HEK293 (cell line): ENCODE data around the gene SMARCD3.

Experiments
- CTCF ChIA-PET: fragments of 350-600 bp; formaldehyde crosslinking; extraction: SDS; loops from one replicate; lab custom pipeline; 2021; ENCODE audit warnings: antibody characterized with exemption; lab: Yijun Ruan, JAX
- POLR2A ChIA-PET: fragments of 300-600 bp; formaldehyde crosslinking; extraction: SDS; loops from one replicate; lab custom pipeline; 2020; ENCODE audit warnings: antibody characterized with exemption, inconsistent platforms; lab: Yijun Ruan, JAX
- H3K27ac ChIP-seq: fragments of 200-500 bp; sonication (Bioruptor generic); 2 replicates; pipeline ENCODE4 v1.5.1; 2014; ENCODE audit warnings: low read depth, low read length, control low read depth, inconsistent platforms; ENCODE audit errors: extremely low read depth
- H3K36me3 ChIP-seq, 2 experiments: fragments of 200-500 bp in 1 of 2; sonication (Bioruptor generic) in 1 of 2; 1 replicate in 1 of 2; 2 replicates in 1 of 2; pipeline ENCODE4 v1.5.1; 2014 to 2017; ENCODE audit warnings: inconsistent platforms in 2 of 2, low read length in 2 of 2; ENCODE audit not compliant: control insufficient read depth in 2 of 2, insufficient read depth in 1 of 2
- H3K4me1 ChIP-seq: fragments of 200-500 bp; sonication (Bioruptor generic); 2 replicates; pipeline ENCODE4 v1.5.1; 2014; ENCODE audit warnings: mild to moderate bottlenecking, low read length, inconsistent platforms; ENCODE audit not compliant: control insufficient read depth, insufficient read depth
- H3K4me3 ChIP-seq: 2 replicates; pipeline ENCODE4 v1.5.1; 2011; ENCODE audit warnings: low read depth, mild to moderate bottlenecking, control low read depth, low read length, moderate library complexity
- H3K9me3 ChIP-seq: fragments of 200-500 bp; sonication (Bioruptor generic); 2 replicates; pipeline ENCODE4 v1.5.1; 2014; ENCODE audit warnings: low read depth, low read length, inconsistent platforms; ENCODE audit not compliant: control insufficient read depth, insufficient read depth
- GLI2 ChIP-seq: fragments of 450-650 bp; formaldehyde crosslinking; IDR thresholded peaks from 2 replicates; pipeline ENCODE4; 2017; ENCODE audit warnings: missing biosample characterization, missing genetic modification characterization, low read depth, borderline replicate concordance
- GLIS2 ChIP-seq: fragments of 450-650 bp; formaldehyde crosslinking; IDR thresholded peaks from 2 replicates; pipeline ENCODE4 v1.5.1; 2016; ENCODE audit warnings: missing biosample characterization, missing genetic modification characterization
- HOXD13 ChIP-seq: sonication (generic); formaldehyde crosslinking; IDR thresholded peaks from 2 replicates; pipeline ENCODE4 v1.8.0; 2022; ENCODE audit warnings: missing genetic modification reagents, borderline replicate concordance
- SCRT2 ChIP-seq: fragments of 450-650 bp; formaldehyde crosslinking; IDR thresholded peaks from 2 replicates; pipeline ENCODE4 v1.5.1; 2016; ENCODE audit warnings: missing biosample characterization, missing genetic modification characterization
- TRIM28 ChIP-seq: IDR thresholded peaks from 2 replicates; pipeline ENCODE4 v1.6.1; 2011; ENCODE audit warnings: low read length, control low read depth, borderline replicate concordance
- ZBTB20 ChIP-seq: fragments of 450-650 bp; formaldehyde crosslinking; IDR thresholded peaks from 2 replicates; pipeline ENCODE4 v1.5.1; 2016; ENCODE audit warnings: missing biosample characterization, missing genetic modification characterization
- ZEB2 ChIP-seq: fragments of 450-650 bp; formaldehyde crosslinking; IDR thresholded peaks from 2 replicates; pipeline ENCODE4 v1.5.1; 2016; ENCODE audit warnings: missing biosample characterization, missing genetic modification characterization
- ZNF19 ChIP-seq: fragments of 450-650 bp; formaldehyde crosslinking; IDR thresholded peaks from 2 replicates; pipeline ENCODE4; 2016; ENCODE audit warnings: missing biosample characterization, missing genetic modification characterization, low read depth
- ZNF2 ChIP-seq: fragments of 450-650 bp; formaldehyde crosslinking; IDR thresholded peaks from 2 replicates; pipeline ENCODE4 v1.5.1; 2016; ENCODE audit warnings: missing biosample characterization, missing genetic modification characterization
- ZNF335 ChIP-seq: fragments of 450-650 bp; formaldehyde crosslinking; conservative IDR thresholded peaks from 2 replicates; pipeline ENCODE4 v1.5.1; 2016; ENCODE audit warnings: missing biosample characterization, missing genetic modification characterization
- ZNF354C ChIP-seq: fragments of 450-650 bp; formaldehyde crosslinking; IDR thresholded peaks from 2 replicates; pipeline ENCODE4 v1.5.1; 2016; ENCODE audit warnings: missing biosample characterization, missing genetic modification characterization, low read depth, borderline replicate concordance
- ZNF366 ChIP-seq: fragments of 450-650 bp; formaldehyde crosslinking; conservative IDR thresholded peaks from 2 replicates; pipeline ENCODE4 v1.5.1; 2016; ENCODE audit warnings: missing biosample characterization, missing genetic modification characterization
- ZNF423 ChIP-seq: fragments of 450-650 bp; formaldehyde crosslinking; IDR thresholded peaks from 2 replicates; pipeline ENCODE4 v1.5.1; 2016; ENCODE audit warnings: missing biosample characterization, missing genetic modification characterization
- ZNF596 ChIP-seq: fragments of 450-650 bp; IDR thresholded peaks from 2 replicates; pipeline ENCODE4 v1.5.0; 2018; ENCODE audit warnings: missing biosample characterization, mild to moderate bottlenecking, missing genetic modification characterization, moderate library complexity
- ZNF624 ChIP-seq: fragments of 450-650 bp; formaldehyde crosslinking; IDR thresholded peaks from 2 replicates; pipeline ENCODE4 v1.5.1; 2017; ENCODE audit warnings: missing biosample characterization, missing genetic modification characterization
- ZNF629 ChIP-seq: fragments of 450-650 bp; formaldehyde crosslinking; IDR thresholded peaks from 2 replicates; pipeline ENCODE4 v1.5.1; 2017; ENCODE audit warnings: missing biosample characterization, missing genetic modification characterization
- ZNF791 ChIP-seq: fragments of 450-650 bp; formaldehyde crosslinking; IDR thresholded peaks from 2 replicates; pipeline ENCODE4 v1.5.1; 2016; ENCODE audit warnings: missing biosample characterization, missing genetic modification characterization
- ZNF830 ChIP-seq: fragments of 450-650 bp; IDR thresholded peaks from 2 replicates; pipeline ENCODE4 v1.5.0; 2018; ENCODE audit warnings: missing biosample characterization, missing genetic modification characterization, low read depth, mild to moderate bottlenecking, moderate library complexity
- ZNF837 ChIP-seq: fragments of 450-650 bp; formaldehyde crosslinking; IDR thresholded peaks from 2 replicates; pipeline ENCODE4 v1.5.1; 2016; ENCODE audit warnings: missing biosample characterization, missing genetic modification characterization
- ZSCAN23 ChIP-seq: fragments of 450-650 bp; formaldehyde crosslinking; IDR thresholded peaks from 2 replicates; pipeline ENCODE4 v1.5.1; 2016; ENCODE audit warnings: missing biosample characterization, missing genetic modification characterization
- TF ChIP-seq, protein P1 (sequence below): fragments of 450-650 bp; formaldehyde crosslinking; IDR thresholded peaks from 2 replicates; pipeline ENCODE4 v1.5.1; 2016; ENCODE audit warnings: missing biosample characterization, missing genetic modification characterization
- TF ChIP-seq, protein P2 (sequence below): fragments of 450-650 bp; formaldehyde crosslinking; IDR thresholded peaks from 2 replicates; pipeline ENCODE4 v1.5.1; 2017; ENCODE audit warnings: missing biosample characterization, missing genetic modification characterization
- TF ChIP-seq, protein P3 (sequence below): fragments of 450-650 bp; formaldehyde crosslinking; IDR thresholded peaks from 2 replicates; pipeline ENCODE4 v1.5.1; 2016; ENCODE audit warnings: missing biosample characterization, missing genetic modification characterization
- TF ChIP-seq, protein P4 (sequence below): fragments of 450-650 bp; formaldehyde crosslinking; IDR thresholded peaks from 2 replicates; pipeline ENCODE4 v1.5.1; 2016; ENCODE audit warnings: missing biosample characterization, missing genetic modification characterization
- TF ChIP-seq, protein P5 (sequence below): fragments of 450-650 bp; formaldehyde crosslinking; IDR thresholded peaks from 2 replicates; pipeline ENCODE4 v1.5.1; 2016; ENCODE audit warnings: missing biosample characterization, missing genetic modification characterization
- TF ChIP-seq, protein P6 (sequence below): fragments of 450-650 bp; formaldehyde crosslinking; IDR thresholded peaks from 2 replicates; pipeline ENCODE4 v1.5.1; 2016; ENCODE audit warnings: missing biosample characterization, missing genetic modification characterization
- TF ChIP-seq, protein P7 (sequence below): fragments of 450-650 bp; formaldehyde crosslinking; IDR thresholded peaks from 2 replicates; pipeline ENCODE4 v1.5.1; 2016; ENCODE audit warnings: missing biosample characterization, missing genetic modification characterization

The SMARCD3 gene

DNA sequence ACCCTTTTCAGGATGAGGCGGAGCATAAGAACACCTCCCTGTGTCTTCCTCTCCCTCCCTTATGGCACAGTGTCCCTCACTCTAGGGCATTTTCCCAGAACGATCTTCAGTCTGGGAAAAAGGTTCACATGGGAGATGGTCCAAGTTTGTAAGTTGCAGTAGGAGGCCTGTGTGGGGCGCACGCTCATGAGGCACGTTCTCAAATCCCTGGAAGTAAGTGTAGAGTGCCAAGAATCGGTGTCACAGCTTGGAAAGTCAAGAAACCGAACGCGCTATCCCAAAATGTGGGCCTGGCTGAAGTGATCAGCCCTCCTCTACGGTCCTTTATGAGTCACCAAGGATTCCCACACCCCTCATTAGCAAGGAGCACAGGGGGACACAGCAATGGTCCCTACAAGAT lies 23.9 kb upstream of the SMARCD3 start:
- TF ChIP-seq ZNF596 (tag by site-specific recombination) (no peak), ZNF423 (tag by site-specific recombination) (no peak), ZNF837 (tag by site-specific recombination) (no peak), GLI2 (tag by site-specific recombination) (no peak), ZNF830 (tag by site-specific recombination) (no peak), ZNF19 (tag by site-specific recombination) (no peak), SCRT2 (tag by site-specific recombination) (no peak), ZNF366 (tag by site-specific recombination) (no peak), ZNF2 (tag by site-specific recombination) (no peak), ZNF629 (tag by site-specific recombination) (no peak), ZNF791 (tag by site-specific recombination) (no peak), TRIM28 (no peak), ZSCAN23 (tag by site-specific recombination) (no peak), ZBTB20 (tag by site-specific recombination) (no peak), HOXD13 (CRISPR knock-in tag) (no peak)
- TF ChIP-seq, protein P1, sequence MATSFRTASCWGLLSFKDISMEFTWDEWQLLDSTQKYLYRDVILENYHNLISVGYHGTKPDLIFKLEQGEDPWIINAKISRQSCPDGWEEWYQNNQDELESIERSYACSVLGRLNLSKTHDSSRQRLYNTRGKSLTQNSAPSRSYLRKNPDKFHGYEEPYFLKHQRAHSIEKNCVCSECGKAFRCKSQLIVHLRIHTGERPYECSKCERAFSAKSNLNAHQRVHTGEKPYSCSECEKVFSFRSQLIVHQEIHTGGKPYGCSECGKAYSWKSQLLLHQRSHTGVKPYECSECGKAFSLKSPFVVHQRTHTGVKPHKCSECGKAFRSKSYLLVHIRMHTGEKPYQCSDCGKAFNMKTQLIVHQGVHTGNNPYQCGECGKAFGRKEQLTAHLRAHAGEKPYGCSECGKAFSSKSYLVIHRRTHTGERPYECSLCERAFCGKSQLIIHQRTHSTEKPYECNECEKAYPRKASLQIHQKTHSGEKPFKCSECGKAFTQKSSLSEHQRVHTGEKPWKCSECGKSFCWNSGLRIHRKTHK (tag by site-specific recombination), result no peak
- TF ChIP-seq, protein P2, sequence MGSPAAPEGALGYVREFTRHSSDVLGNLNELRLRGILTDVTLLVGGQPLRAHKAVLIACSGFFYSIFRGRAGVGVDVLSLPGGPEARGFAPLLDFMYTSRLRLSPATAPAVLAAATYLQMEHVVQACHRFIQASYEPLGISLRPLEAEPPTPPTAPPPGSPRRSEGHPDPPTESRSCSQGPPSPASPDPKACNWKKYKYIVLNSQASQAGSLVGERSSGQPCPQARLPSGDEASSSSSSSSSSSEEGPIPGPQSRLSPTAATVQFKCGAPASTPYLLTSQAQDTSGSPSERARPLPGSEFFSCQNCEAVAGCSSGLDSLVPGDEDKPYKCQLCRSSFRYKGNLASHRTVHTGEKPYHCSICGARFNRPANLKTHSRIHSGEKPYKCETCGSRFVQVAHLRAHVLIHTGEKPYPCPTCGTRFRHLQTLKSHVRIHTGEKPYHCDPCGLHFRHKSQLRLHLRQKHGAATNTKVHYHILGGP, result no peak
- TF ChIP-seq, protein P3, sequence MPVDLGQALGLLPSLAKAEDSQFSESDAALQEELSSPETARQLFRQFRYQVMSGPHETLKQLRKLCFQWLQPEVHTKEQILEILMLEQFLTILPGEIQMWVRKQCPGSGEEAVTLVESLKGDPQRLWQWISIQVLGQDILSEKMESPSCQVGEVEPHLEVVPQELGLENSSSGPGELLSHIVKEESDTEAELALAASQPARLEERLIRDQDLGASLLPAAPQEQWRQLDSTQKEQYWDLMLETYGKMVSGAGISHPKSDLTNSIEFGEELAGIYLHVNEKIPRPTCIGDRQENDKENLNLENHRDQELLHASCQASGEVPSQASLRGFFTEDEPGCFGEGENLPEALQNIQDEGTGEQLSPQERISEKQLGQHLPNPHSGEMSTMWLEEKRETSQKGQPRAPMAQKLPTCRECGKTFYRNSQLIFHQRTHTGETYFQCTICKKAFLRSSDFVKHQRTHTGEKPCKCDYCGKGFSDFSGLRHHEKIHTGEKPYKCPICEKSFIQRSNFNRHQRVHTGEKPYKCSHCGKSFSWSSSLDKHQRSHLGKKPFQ (tag by site-specific recombination), result no peak
- TF ChIP-seq, protein P4, sequence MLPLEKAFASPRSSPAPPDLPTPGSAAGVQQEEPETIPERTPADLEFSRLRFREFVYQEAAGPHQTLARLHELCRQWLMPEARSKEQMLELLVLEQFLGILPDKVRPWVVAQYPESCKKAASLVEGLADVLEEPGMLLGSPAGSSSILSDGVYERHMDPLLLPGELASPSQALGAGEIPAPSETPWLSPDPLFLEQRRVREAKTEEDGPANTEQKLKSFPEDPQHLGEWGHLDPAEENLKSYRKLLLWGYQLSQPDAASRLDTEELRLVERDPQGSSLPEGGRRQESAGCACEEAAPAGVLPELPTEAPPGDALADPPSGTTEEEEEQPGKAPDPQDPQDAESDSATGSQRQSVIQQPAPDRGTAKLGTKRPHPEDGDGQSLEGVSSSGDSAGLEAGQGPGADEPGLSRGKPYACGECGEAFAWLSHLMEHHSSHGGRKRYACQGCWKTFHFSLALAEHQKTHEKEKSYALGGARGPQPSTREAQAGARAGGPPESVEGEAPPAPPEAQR (tag by site-specific recombination), result no peak
- POLR2A ChIA-PET, result no interaction called here
- CTCF ChIA-PET, result no interaction called here

DNA sequence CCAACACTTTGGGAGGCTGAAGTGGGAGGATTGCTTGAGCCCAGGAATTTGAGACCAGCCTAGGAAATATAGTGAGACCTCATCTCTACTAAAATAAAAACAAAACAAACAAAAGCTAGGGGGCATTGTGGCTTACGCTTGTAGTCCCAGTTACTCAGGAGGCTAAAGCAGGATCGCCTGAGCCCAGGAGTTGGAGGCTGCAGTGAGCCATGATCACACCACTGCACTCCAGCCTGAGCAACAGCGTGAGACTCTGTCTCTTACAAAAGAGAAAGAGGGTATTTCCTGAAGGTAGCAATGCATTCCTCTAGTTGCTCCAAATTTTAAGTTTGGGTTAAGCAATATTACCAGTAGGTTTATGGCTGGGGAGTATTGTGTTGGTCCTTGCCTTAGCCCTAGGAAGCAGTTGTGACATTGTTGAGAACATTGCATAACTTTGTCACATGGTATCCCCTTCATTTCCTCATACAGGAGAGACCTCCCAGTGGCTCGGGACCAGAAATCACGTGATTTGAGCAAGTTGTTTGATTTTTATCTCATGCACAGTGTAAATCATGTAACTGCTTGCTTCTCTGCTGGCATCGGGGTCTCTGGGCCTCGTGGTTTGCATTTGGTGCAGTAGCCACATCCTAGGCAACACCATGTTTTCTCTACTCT lies 23.3 kb upstream of the SMARCD3 start:
- CTCF ChIA-PET, result interaction anchor here (0.7 to 0.9 kb wide), 2 partner anchors 32 to 437 kb away, joined by 3 read pairs; no protein-coding TSS in a partner anchor
- POLR2A ChIA-PET, result no interaction called here
- no peak overlapping the region for H3K4me3 ChIP-seq
- H3K27ac ChIP-seq, result no peak overlapping the region
- peaks cover 0 to 8% of the 10 kb centered on the region in 2 experiments; a peak in 1 of 3 replicates for H3K36me3 ChIP-seq
- H3K4me1 ChIP-seq, result no peaks in the 10 kb centered on the region
- no peaks in the 10 kb centered on the region for H3K9me3 ChIP-seq
- TF ChIP-seq, protein P5, sequence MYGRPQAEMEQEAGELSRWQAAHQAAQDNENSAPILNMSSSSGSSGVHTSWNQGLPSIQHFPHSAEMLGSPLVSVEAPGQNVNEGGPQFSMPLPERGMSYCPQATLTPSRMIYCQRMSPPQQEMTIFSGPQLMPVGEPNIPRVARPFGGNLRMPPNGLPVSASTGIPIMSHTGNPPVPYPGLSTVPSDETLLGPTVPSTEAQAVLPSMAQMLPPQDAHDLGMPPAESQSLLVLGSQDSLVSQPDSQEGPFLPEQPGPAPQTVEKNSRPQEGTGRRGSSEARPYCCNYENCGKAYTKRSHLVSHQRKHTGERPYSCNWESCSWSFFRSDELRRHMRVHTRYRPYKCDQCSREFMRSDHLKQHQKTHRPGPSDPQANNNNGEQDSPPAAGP (tag by site-specific recombination), result no peak
- no peak for TF ChIP-seq ZEB2
- TF ChIP-seq, protein P6, sequence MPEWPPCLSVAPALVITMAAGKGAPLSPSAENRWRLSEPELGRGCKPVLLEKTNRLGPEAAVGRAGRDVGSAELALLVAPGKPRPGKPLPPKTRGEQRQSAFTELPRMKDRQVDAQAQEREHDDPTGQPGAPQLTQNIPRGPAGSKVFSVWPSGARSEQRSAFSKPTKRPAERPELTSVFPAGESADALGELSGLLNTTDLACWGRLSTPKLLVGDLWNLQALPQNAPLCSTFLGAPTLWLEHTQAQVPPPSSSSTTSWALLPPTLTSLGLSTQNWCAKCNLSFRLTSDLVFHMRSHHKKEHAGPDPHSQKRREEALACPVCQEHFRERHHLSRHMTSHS (tag by site-specific recombination), result no peak
- TF ChIP-seq ZNF624 (tag by site-specific recombination), result no peak
- no peak for TF ChIP-seq GLIS2 (tag by site-specific recombination)
- 0 out of 2 replicates have a peak, but pooled peaks have one; percentile 16 for TF ChIP-seq ZNF335 (tag by site-specific recombination)
- TF ChIP-seq ZNF354C (tag by site-specific recombination), result no peak
- TF ChIP-seq, protein P7, sequence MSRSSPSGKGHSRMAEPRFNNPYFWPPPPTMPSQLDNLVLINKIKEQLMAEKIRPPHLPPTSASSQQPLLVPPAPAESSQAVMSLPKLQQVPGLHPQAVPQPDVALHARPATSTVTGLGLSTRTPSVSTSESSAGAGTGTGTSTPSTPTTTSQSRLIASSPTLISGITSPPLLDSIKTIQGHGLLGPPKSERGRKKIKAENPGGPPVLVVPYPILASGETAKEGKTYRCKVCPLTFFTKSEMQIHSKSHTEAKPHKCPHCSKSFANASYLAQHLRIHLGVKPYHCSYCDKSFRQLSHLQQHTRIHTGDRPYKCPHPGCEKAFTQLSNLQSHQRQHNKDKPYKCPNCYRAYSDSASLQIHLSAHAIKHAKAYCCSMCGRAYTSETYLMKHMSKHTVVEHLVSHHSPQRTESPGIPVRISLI, result no peak

More for the DNA sequence above, 23.9 kb upstream of the SMARCD3 start:
- Histone ChIP-seq H3K4me1 (no peaks in the 10 kb centered on the region), H3K4me3 (no peak overlapping the region), H3K27ac (no peak overlapping the region), H3K9me3 (no peaks in the 10 kb centered on the region), H3K36me3 (peaks cover 0 to 8% of the 10 kb centered on the region in 2 experiments; a peak in 1 of 3 replicates)
